IPS-18a (cell line): Measurements from ENCODE around the gene RAB3GAP1.

Experiments
- H3K27ac ChIP-seq: one replicate; pipeline ENCODE4 v1.5.1; 2013; ENCODE audit warnings: low read length
- H3K27me3 ChIP-seq: one replicate; pipeline ENCODE4 v1.6.1; 2013; ENCODE audit warnings: mild to moderate bottlenecking, low read length; ENCODE audit not compliant: control insufficient read depth, insufficient read depth
- H3K36me3 ChIP-seq: one replicate; pipeline ENCODE4 v1.6.1; 2013; ENCODE audit warnings: low read depth, low read length; ENCODE audit not compliant: control insufficient read depth
- H3K4me1 ChIP-seq: one replicate; pipeline ENCODE4 v1.6.1; 2013; ENCODE audit warnings: low read depth, low read length; ENCODE audit not compliant: control insufficient read depth
- H3K4me3 ChIP-seq: one replicate; pipeline ENCODE4 v1.5.1; 2013; ENCODE audit warnings: low read length
- H3K9ac ChIP-seq: one replicate; pipeline ENCODE4 v1.6.1; 2013; ENCODE audit warnings: mild to moderate bottlenecking, low read length, moderate library complexity
- H3K9me3 ChIP-seq: one replicate; pipeline ENCODE4 v1.6.1; 2013; ENCODE audit warnings: low read depth, low read length; ENCODE audit not compliant: control insufficient read depth

Gene RAB3GAP1

GRCh38 chr2:135198481-135198880, 146.4 kb downstream of the RAB3GAP1 start:
- Histone ChIP-seq H3K36me3 (no peaks in the 10 kb centered on the region), H3K27ac (no peak overlapping the region), H3K4me1 (no peaks in the 10 kb centered on the region), H3K9ac (no peak overlapping the region), H3K27me3 (no peaks in the 10 kb centered on the region), H3K4me3 (no peak overlapping the region), H3K9me3 (no peaks in the 10 kb centered on the region)

GRCh38 chr2:135202751-135203150, 150.7 kb downstream of the RAB3GAP1 start:
- no peaks in the 10 kb centered on the region for H3K27me3 ChIP-seq
- no peaks in the 10 kb centered on the region for H3K36me3 ChIP-seq
- H3K27ac ChIP-seq, result no peak overlapping the region
- H3K4me1 ChIP-seq, result no peaks in the 10 kb centered on the region
- H3K4me3 ChIP-seq, result no peak overlapping the region
- H3K9me3 ChIP-seq, result no peaks in the 10 kb centered on the region
- H3K9ac ChIP-seq, result no peak overlapping the region

- Histone ChIP-seq H3K36me3 (no peaks in the 10 kb centered on the region), H3K4me1 (no peaks in the 10 kb centered on the region), H3K9me3 (no peaks in the 10 kb centered on the region), H3K9ac (no peak overlapping the region), H3K27me3 (no peaks in the 10 kb centered on the region), H3K27ac (no peak overlapping the region), H3K4me3 (no peak overlapping the region)
These were observed 151.9 kb downstream of the RAB3GAP1 start for GRCh38 chr2:135203944-135204343.

- Histone ChIP-seq H3K27me3 (no peaks in the 10 kb centered on the region), H3K9me3 (no peaks in the 10 kb centered on the region), H3K9ac (no peak overlapping the region), H3K36me3 (no peaks in the 10 kb centered on the region), H3K4me1 (peaks cover 13% of the 10 kb centered on the region), H3K27ac (no peak overlapping the region), H3K4me3 (no peak overlapping the region)
These were observed 155.9 kb downstream of the RAB3GAP1 start for GRCh38 chr2:135208016-135208415.

GRCh38 chr2:135212757-135213156, 160.7 kb downstream of the RAB3GAP1 start:
- Histone ChIP-seq H3K36me3 (no peaks in the 10 kb centered on the region), H3K4me3 (no peak overlapping the region), H3K9me3 (no peaks in the 10 kb centered on the region), H3K4me1 (peaks cover 17% of the 10 kb centered on the region), H3K27ac (peak overlapping the region; percentile 25), H3K9ac (no peak overlapping the region), H3K27me3 (no peaks in the 10 kb centered on the region)

- Histone ChIP-seq H3K27ac (no peak overlapping the region), H3K36me3 (no peaks in the 10 kb centered on the region), H3K9me3 (no peaks in the 10 kb centered on the region), H3K9ac (no peak overlapping the region), H3K4me3 (no peak overlapping the region), H3K4me1 (peaks cover under 1% of the 10 kb centered on the region), H3K27me3 (no peaks in the 10 kb centered on the region)
These were observed 166.3 kb downstream of the RAB3GAP1 start for GRCh38 chr2:135218426-135218825.

- no peaks in the 10 kb centered on the region for H3K9me3 ChIP-seq
- no peak overlapping the region for H3K9ac ChIP-seq
- H3K27me3 ChIP-seq, result no peaks in the 10 kb centered on the region
- no peak overlapping the region for H3K27ac ChIP-seq
- H3K36me3 ChIP-seq, result no peaks in the 10 kb centered on the region
- H3K4me1 ChIP-seq, result no peaks in the 10 kb centered on the region
- no peak overlapping the region for H3K4me3 ChIP-seq
These were observed 167.1 kb downstream of the RAB3GAP1 start for GRCh38 chr2:135219226-135219625.
